DND-41 (cell line): ENCODE data around the gene NR5A2.

Experiments
- ATAC-seq: fragments of 200-7000 bp; cut with Tn5 transposase; 3 replicates; pipeline ENCODE4 v1.9.1; 2021; ENCODE audit warnings: low read depth; ENCODE audit not compliant: insufficient read depth
- DNase-seq: peaks from one replicate; pipeline ENCODE4 v3.0.0-alpha.2; 2020
- H2AFZ ChIP-seq: 2 replicates; pipeline ENCODE4 v1.6.0; 2012; ENCODE audit warnings: low read depth, low read length
- H3K27ac ChIP-seq: 2 replicates; pipeline ENCODE4 v1.5.1; 2012; ENCODE audit warnings: low read length, inconsistent platforms
- H3K27me3 ChIP-seq: fragments of 200-600 bp; sonication (generic); 2 replicates; pipeline ENCODE4 v1.6.0; 2012; ENCODE audit warnings: low read length, mild to moderate bottlenecking, inconsistent platforms; ENCODE audit not compliant: insufficient read depth, poor library complexity
- H3K36me3 ChIP-seq: 2 replicates; pipeline ENCODE4 v1.5.1; 2012; ENCODE audit warnings: low read length, inconsistent platforms; ENCODE audit not compliant: insufficient read depth
- H3K4me1 ChIP-seq: 2 replicates; pipeline ENCODE4 v1.5.1; 2012; ENCODE audit warnings: mild to moderate bottlenecking, low read length; ENCODE audit not compliant: insufficient read depth
- H3K4me2 ChIP-seq: 2 replicates; pipeline ENCODE4 v1.6.0; 2012; ENCODE audit warnings: mild to moderate bottlenecking, moderate library complexity, low read length, inconsistent platforms; ENCODE audit not compliant: insufficient read depth
- H3K4me3 ChIP-seq, 2 experiments: fragments of 200-600 bp in 1 of 2; shearing (Covaris generic) in 1 of 2; 2 replicates each; pipeline ENCODE4 v1.5.1; 2012 to 2016; ENCODE audit warnings: inconsistent platforms in 2 of 2, low read length in 2 of 2, mild to moderate bottlenecking in 2 of 2, low read depth in 1 of 2, moderate library complexity in 1 of 2
- H3K79me2 ChIP-seq: 2 replicates; pipeline ENCODE4 v1.6.0; 2012; ENCODE audit warnings: low read length, inconsistent platforms; ENCODE audit not compliant: insufficient read depth
- H3K9ac ChIP-seq: 2 replicates; pipeline ENCODE4 v1.6.0; 2012; ENCODE audit warnings: low read depth, mild to moderate bottlenecking, inconsistent platforms, low read length, moderate library complexity
- H3K9me3 ChIP-seq: 2 replicates; pipeline ENCODE4 v1.5.1; 2012; ENCODE audit warnings: low read length, moderate library complexity, mild to moderate bottlenecking, inconsistent platforms; ENCODE audit not compliant: insufficient read depth, severe bottlenecking
- H4K20me1 ChIP-seq: 2 replicates; pipeline ENCODE4 v1.6.0; 2012; ENCODE audit warnings: low read length; ENCODE audit not compliant: insufficient read depth
- CTCF ChIP-seq: IDR thresholded peaks from 2 replicates; pipeline ENCODE4 v1.5.1; 2012; ENCODE audit warnings: borderline replicate concordance, low read length, moderate library complexity, mild to moderate bottlenecking; ENCODE audit not compliant: poor library complexity, severe bottlenecking; ENCODE audit errors: extremely low read depth
- EZH2 ChIP-seq: IDR thresholded peaks from 3 replicates; pipeline ENCODE4 v1.6.1; 2012; ENCODE audit warnings: borderline replicate concordance, low read depth, mild to moderate bottlenecking, moderate library complexity, low read length, inconsistent platforms; ENCODE audit not compliant: severe bottlenecking

The NR5A2 gene

GRCh38 chr1:200162258-200162657 lies 134.7 kb downstream of the NR5A2 start:
- TF ChIP-seq EZH2 = no peak
- H3K4me2 ChIP-seq = no peak overlapping the region
- DNase-seq (no peak), ATAC-seq (no peak)
- no peaks in the 10 kb centered on the region for H4K20me1 ChIP-seq
- H3K27me3 ChIP-seq = peaks cover 1% of the 10 kb centered on the region
- H3K9me3 ChIP-seq = no peaks in the 10 kb centered on the region
- H3K9ac ChIP-seq = no peak overlapping the region
- no peaks in the 10 kb centered on the region for H3K36me3 ChIP-seq
- no peaks in the 10 kb centered on the region for H3K79me2 ChIP-seq
- no peaks in the 10 kb centered on the region for H3K4me1 ChIP-seq
- no peak overlapping the region for H3K27ac ChIP-seq
- H2AFZ ChIP-seq = no peak overlapping the region
- H3K4me3 ChIP-seq = no peak overlapping the region

- Histone ChIP-seq H3K79me2 (no peaks in the 10 kb centered on the region), H3K9ac (no peak overlapping the region), H3K9me3 (no peaks in the 10 kb centered on the region), H4K20me1 (no peaks in the 10 kb centered on the region), H3K4me2 (no peak overlapping the region), H3K27ac (no peak overlapping the region), H2AFZ (no peak overlapping the region), H3K27me3 (peaks cover 5% of the 10 kb centered on the region), H3K36me3 (no peaks in the 10 kb centered on the region), H3K4me3 (no peak overlapping the region), H3K4me1 (no peaks in the 10 kb centered on the region)
- no peak for DNase-seq
- TF ChIP-seq CTCF = no peak
- TF ChIP-seq EZH2 = no peak
- no peak for ATAC-seq
Measured at GRCh38 chr1:200162877-200163276, 135.4 kb downstream of the NR5A2 start.

GRCh38 chr1:200163911-200164310 lies 136.4 kb downstream of the NR5A2 start:
- Histone ChIP-seq H3K27ac (no peak overlapping the region), H3K4me3 (no peak overlapping the region), H3K79me2 (no peaks in the 10 kb centered on the region), H4K20me1 (no peaks in the 10 kb centered on the region), H3K27me3 (peaks cover 5% of the 10 kb centered on the region), H3K9me3 (no peaks in the 10 kb centered on the region), H2AFZ (no peak overlapping the region), H3K9ac (no peak overlapping the region), H3K36me3 (no peaks in the 10 kb centered on the region), H3K4me2 (no peak overlapping the region), H3K4me1 (no peaks in the 10 kb centered on the region)
- TF ChIP-seq CTCF (no peak), EZH2 (no peak)
- ATAC-seq = no peak
- no peak for DNase-seq

- no peak overlapping the region for H3K27ac ChIP-seq
- no peaks in the 10 kb centered on the region for H3K36me3 ChIP-seq
- H3K9me3 ChIP-seq = no peaks in the 10 kb centered on the region
- no peak for TF ChIP-seq EZH2
- TF ChIP-seq CTCF = no peak
- no peak overlapping the region for H3K4me3 ChIP-seq
- H2AFZ ChIP-seq = no peak overlapping the region
- peaks cover 11% of the 10 kb centered on the region for H3K27me3 ChIP-seq
- no peak for DNase-seq
- ATAC-seq = no peak
- H3K4me2 ChIP-seq = no peak overlapping the region
- no peaks in the 10 kb centered on the region for H3K79me2 ChIP-seq
- H3K4me1 ChIP-seq = no peaks in the 10 kb centered on the region
- H3K9ac ChIP-seq = no peak overlapping the region
- H4K20me1 ChIP-seq = no peaks in the 10 kb centered on the region
Measured at GRCh38 chr1:200165493-200166220, 138.1 kb downstream of the NR5A2 start.
